Myometrial cell (primary cell): ENCODE data around the gene ZDHHC3. TPM values are rescaled to one million over a fixed set of nuclear protein-coding genes. Genes with fewer than 3 reads are reported as not detected.

Experiments used
- total RNA-seq: library from RNA; depleted of rRNA; stranded (reverse); fragments of >200 nt; gene quantifications from 2 replicates; pipeline ENCODE4 v1.2.3, GENCODE V29; 2015

The ZDHHC3 gene
- total RNA-seq: 51.7 and 53.3 TPM in 2 replicates

DNA sequence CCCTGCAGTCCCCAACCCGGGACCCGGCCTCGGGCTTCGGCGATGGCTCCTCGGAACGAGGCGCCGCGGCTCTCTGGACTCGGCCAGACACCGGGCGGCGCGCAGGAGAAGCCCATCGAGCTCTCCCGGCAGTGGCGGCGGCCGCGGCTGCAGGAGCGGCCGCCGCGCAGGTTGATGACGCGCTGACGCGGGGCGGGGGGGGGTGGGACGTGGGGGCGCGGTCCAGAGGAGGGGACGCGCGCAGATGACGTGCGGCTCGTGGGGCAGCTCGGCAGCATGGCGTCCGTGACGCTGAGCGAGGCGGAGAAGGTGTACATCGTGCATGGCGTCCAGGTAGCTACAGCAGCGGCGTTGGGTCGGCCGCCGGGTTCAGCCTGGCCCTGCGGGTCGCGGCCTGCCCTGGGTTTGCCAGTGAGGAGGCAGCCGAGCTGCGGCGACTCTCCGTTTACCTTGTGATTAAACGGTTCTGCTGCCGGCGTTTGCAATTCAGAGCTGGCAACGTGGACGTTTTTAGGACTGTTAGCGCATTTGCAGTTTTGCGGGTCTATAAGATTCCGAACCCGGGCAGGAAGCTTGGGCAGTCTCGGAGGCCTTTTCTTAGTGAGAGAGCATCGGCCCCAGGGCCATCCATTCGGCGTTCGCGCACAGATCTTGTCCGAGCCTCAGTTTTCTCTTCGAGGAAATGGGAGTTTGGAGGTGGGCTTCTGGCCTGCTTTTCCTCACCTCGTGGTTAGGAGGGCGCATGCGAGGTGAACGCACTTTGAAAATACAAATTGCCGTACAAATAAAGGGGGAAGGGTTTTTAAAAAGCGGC is at the start of gene ZDHHC3, which contains the start of gene EXOSC7:
Gene ZDHHC3, minus strand, starts transcription at position 173 of the 814 bp plus-strand sequence. CDS start 16,738 bp downstream, outside the sequence.
Gene EXOSC7, plus strand, starts transcription at position 243 of the 814 bp plus-strand sequence. Its CDS starts 34 bp downstream, at position 277.

Other genes starting within 250 kb of the ZDHHC3 start
- gene ZNF501, start 246.5 kb downstream of the ZDHHC3 start, total RNA-seq: 3.5 and 4.3 TPM in 2 replicates
- 13.3 and 16.8 TPM in 2 replicates for gene KIAA1143, start 214.6 kb downstream of the ZDHHC3 start, total RNA-seq
- gene KIF15, start 214.4 kb downstream of the ZDHHC3 start, total RNA-seq: 7.8 and 8.9 TPM in 2 replicates
- 19.6 and 34.6 TPM in 2 replicates for gene TMEM42, start 114.3 kb downstream of the ZDHHC3 start, total RNA-seq
- gene TGM4, start 101.6 kb downstream of the ZDHHC3 start, total RNA-seq: under 0.01 TPM in 1 of 2 replicates, not detected in the other
- gene EXOSC7, start 70 bp upstream of the ZDHHC3 start, total RNA-seq: 59.1 and 80.1 TPM in 2 replicates
- 2.3 and 7.2 TPM in 2 replicates for gene CLEC3B, start 50.1 kb upstream of the ZDHHC3 start, total RNA-seq
- 7.2 and 8.3 TPM in 2 replicates for gene CDCP1, start 170.2 kb upstream of the ZDHHC3 start, total RNA-seq